Prostate gland (tissue), 2 donors: ENCODE measurements around the gene TREX2. TPM values are rescaled to one million over a fixed set of nuclear protein-coding genes. Genes with fewer than 3 reads are reported as not detected.

Source experiments
- DNase-seq: peaks from one replicate; pipeline ENCODE4 v3.0.0-alpha.2; 2019; ENCODE audit warnings: low spot score
- H3K27ac ChIP-seq, 2 donors: fragments of 200-600 bp; sonication (generic); 2 replicates each; pipeline ENCODE4 v1.5.1; 2017 to 2019
- H3K27me3 ChIP-seq: fragments of 200-600 bp; sonication (generic); replicated peaks from 2 replicates; pipeline ENCODE4 v1.5.1; 2019; ENCODE audit not compliant: insufficient read depth
- H3K36me3 ChIP-seq, 2 donors: fragments of 200-600 bp; sonication (generic); 1 replicate in 1 of 2; 2 replicates in 1 of 2; pipeline versions ENCODE4 v1.5.1 to v1.8.1; 2017 to 2019
- H3K4me1 ChIP-seq: fragments of 200-600 bp; sonication (generic); replicated peaks from 2 replicates; pipeline ENCODE4 v1.5.1; 2019
- H3K4me3 ChIP-seq, 2 donors: fragments of 200-600 bp; sonication (generic); 2 replicates each; pipeline ENCODE4 v1.5.1; 2017 to 2019
- H3K9me3 ChIP-seq: fragments of 200-600 bp; sonication (generic); 2 replicates; pipeline ENCODE4 v1.5.1; 2017
- CTCF ChIP-seq, 4 experiments: fragments of 200-600 bp in 2 of 4; fragments of 450-650 bp in 2 of 4; sonication (generic) in 2 of 4; IDR thresholded peaks; 1 replicate in 3 of 4; 2 replicates in 1 of 4; pipeline ENCODE4 v1.5.1; 2016 to 2019; ENCODE audit warnings: antibody characterized with exemption in 4 of 4, mild to moderate bottlenecking in 2 of 4, moderate library complexity in 2 of 4
- POLR2A ChIP-seq: fragments of 450-650 bp; IDR thresholded peaks from one replicate; pipeline ENCODE4 v1.6.1; 2016; ENCODE audit warnings: antibody characterized with exemption, mild to moderate bottlenecking
- POLR2AphosphoS5 ChIP-seq: sonication (generic); formaldehyde crosslinking; IDR thresholded peaks from one replicate; pipeline ENCODE4 v1.6.1; 2017; ENCODE audit warnings: antibody characterized with exemption
- WGBS: methylation state at CpG from one replicate; pipeline ENCODE4 v1.1.5; 2018; 5-methylcytosine and 5-hydroxymethylcytosine counted together
- intact Hi-C: fragments of 100-400 bp; cut with DNase I; formaldehyde crosslinking; loops from one replicate; pipeline ENCODE4 v1.14.2; 2022
- total RNA-seq, 2 donors: library from RNA; depleted of rRNA; stranded (reverse); fragments of >200 nt; gene quantifications; one replicate each; pipeline ENCODE4 v1.1.0, GENCODE V29; 2016

The TREX2 gene
- total RNA-seq, 2 donors from 2014 or later = 5.8 to 6.3 TPM

DNA sequence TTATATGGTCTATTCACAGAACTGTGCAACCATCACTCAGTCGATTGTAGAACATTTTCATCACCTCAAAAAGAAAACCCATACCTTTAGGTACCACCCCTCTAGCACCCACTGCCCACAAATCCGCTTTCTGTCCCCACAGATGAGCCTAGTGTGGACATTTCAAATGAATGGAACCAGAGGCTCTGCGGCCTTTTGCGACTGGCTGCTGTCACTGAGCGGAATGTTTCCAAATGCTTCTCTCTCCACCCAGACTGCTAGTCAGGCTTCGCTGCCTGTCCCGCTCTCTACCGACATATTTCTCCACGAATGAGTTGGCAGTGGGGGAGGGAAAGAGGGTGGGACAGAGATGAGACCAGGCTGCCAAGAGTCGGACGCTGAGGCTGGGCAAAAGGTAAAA is 47.2 kb upstream of the TREX2 start:
- no peak for DNase-seq
- Histone ChIP-seq H3K27me3 (no peaks in the 10 kb centered on the region), H3K36me3 (no peaks in the 10 kb centered on the region), H3K9me3 (no peaks in the 10 kb centered on the region), H3K4me3 (no peak overlapping the region), H3K27ac (no peak overlapping the region), H3K4me1 (no peaks in the 10 kb centered on the region)
- TF ChIP-seq CTCF (IDR thresholded peaks at IDR 0.05) (no peak), POLR2AphosphoS5 (no peak), POLR2A (no peak)
- 88% methylated on average over 11 of the region's 11 CpGs for WGBS
- intact Hi-C loops = no loop called here

DNA sequence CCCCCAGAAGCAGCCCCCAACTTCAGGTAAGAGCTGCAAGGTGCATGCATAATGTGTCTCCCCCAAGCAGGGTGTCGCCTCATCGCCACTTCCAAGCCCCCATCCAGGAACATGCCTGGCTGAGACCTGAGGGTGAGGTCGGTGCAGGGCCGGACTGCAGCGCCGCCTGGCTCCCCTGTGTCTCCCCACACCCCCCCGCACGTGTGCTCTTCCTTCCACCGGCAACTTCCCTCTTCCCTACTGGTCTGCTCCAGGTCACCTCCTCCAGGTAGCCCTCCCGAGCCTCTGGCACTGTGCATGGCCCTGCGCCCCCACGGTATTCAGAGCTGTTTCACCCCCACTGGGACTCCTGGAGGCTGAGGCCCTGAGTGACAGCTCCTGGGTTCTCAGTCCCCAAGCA is 46.7 kb upstream of the TREX2 start:
- Histone ChIP-seq H3K4me1 (no peaks in the 10 kb centered on the region), H3K27ac (no peak overlapping the region), H3K4me3 (no peak overlapping the region), H3K27me3 (no peaks in the 10 kb centered on the region), H3K36me3 (no peaks in the 10 kb centered on the region), H3K9me3 (no peaks in the 10 kb centered on the region)
- DNase-seq = no peak
- intact Hi-C loops = no loop called here
- TF ChIP-seq POLR2AphosphoS5 = no peak
- no peak for TF ChIP-seq CTCF (IDR thresholded peaks at IDR 0.05)
- no peak for TF ChIP-seq POLR2A
- 85% methylated on average over 12 of the region's 12 CpGs for WGBS

- Histone ChIP-seq H3K4me1 (no peaks in the 10 kb centered on the region), H3K27me3 (no peaks in the 10 kb centered on the region), H3K36me3 (no peaks in the 10 kb centered on the region), H3K9me3 (no peaks in the 10 kb centered on the region), H3K27ac (no peak overlapping the region), H3K4me3 (no peak overlapping the region)
- DNase-seq = no peak
- intact Hi-C loops = no loop called here
- TF ChIP-seq CTCF (IDR thresholded peaks at IDR 0.05) (no peak), POLR2AphosphoS5 (no peak), POLR2A (no peak)
- 34% methylated on average over 6 of the region's 11 CpGs for WGBS
These were observed 46.1 kb upstream of the TREX2 start for GRCh38 chrX:153491918-153492317.

GRCh38 chrX:153491351-153491914 is 45.6 kb upstream of the TREX2 start:
- Histone ChIP-seq H3K27me3 (no peaks in the 10 kb centered on the region), H3K9me3 (no peaks in the 10 kb centered on the region), H3K4me1 (no peaks in the 10 kb centered on the region), H3K4me3 (no peak overlapping the region), H3K27ac (no peak overlapping the region), H3K36me3 (no peaks in the 10 kb centered on the region)
- TF ChIP-seq POLR2A = no peak
- no peak for TF ChIP-seq CTCF (IDR thresholded peaks at IDR 0.05)
- TF ChIP-seq POLR2AphosphoS5 = no peak
- intact Hi-C loops = no loop called here
- DNase-seq = no peak
- 63% methylated on average over 6 of the region's 10 CpGs for WGBS

- TF ChIP-seq POLR2A (no peak), CTCF (IDR thresholded peaks at IDR 0.05) (no peak), POLR2AphosphoS5 (no peak)
- no peak for DNase-seq
- Histone ChIP-seq H3K4me1 (no peaks in the 10 kb centered on the region), H3K27me3 (no peaks in the 10 kb centered on the region), H3K36me3 (no peaks in the 10 kb centered on the region), H3K27ac (no peak overlapping the region), H3K9me3 (no peaks in the 10 kb centered on the region), H3K4me3 (no peak overlapping the region)
- intact Hi-C loops = no loop called here
- 72% methylated on average over 6 of the region's 20 CpGs for WGBS
These were observed 44.5 kb upstream of the TREX2 start for GRCh38 chrX:153490217-153490930.
